Mammary epithelial cell (primary cell): Measurements from ENCODE around the gene DOCK8.

Experiments used
- EZH2 ChIP-seq: IDR thresholded peaks from 2 replicates; pipeline ENCODE4 v1.6.1; 2012; ENCODE audit warnings: low read length, inconsistent platforms, borderline replicate concordance
- TF ChIP-seq, protein P1 (sequence below), 2 donors: IDR thresholded peaks in 1 of 2; conservative IDR thresholded peaks in 1 of 2; 2 replicates each; pipeline ENCODE4 v1.5.1; 2011 to 2012; ENCODE audit warnings: inconsistent platforms in 2 of 2, low read length in 2 of 2, mild to moderate bottlenecking in 2 of 2, control low read depth in 1 of 2, low read depth in 1 of 2; ENCODE audit not compliant: insufficient read depth in 1 of 2; ENCODE audit errors: extremely low read depth in 1 of 2

- TF ChIP-seq, protein P1, sequence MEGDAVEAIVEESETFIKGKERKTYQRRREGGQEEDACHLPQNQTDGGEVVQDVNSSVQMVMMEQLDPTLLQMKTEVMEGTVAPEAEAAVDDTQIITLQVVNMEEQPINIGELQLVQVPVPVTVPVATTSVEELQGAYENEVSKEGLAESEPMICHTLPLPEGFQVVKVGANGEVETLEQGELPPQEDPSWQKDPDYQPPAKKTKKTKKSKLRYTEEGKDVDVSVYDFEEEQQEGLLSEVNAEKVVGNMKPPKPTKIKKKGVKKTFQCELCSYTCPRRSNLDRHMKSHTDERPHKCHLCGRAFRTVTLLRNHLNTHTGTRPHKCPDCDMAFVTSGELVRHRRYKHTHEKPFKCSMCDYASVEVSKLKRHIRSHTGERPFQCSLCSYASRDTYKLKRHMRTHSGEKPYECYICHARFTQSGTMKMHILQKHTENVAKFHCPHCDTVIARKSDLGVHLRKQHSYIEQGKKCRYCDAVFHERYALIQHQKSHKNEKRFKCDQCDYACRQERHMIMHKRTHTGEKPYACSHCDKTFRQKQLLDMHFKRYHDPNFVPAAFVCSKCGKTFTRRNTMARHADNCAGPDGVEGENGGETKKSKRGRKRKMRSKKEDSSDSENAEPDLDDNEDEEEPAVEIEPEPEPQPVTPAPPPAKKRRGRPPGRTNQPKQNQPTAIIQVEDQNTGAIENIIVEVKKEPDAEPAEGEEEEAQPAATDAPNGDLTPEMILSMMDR (conservative IDR thresholded peaks at IDR 0.05 in 1 of 2, IDR thresholded peaks at IDR 0.05 in 1 of 2; ENCODE audit: extremely low read depth in 1 of 2, insufficient read depth in 1 of 2, low read depth in 1 of 2, low read length in 2 of 2): no peak
- TF ChIP-seq EZH2: no peak
These were observed 226.5 kb downstream of the DOCK8 start for GRCh38 chr9:441126-441525.
